SIG-M5 (cell line): ENCODE measurements around the gene DLGAP1.
"Not testable (repeated sequence)": the region's sequence is repeated elsewhere in the genome, so short reads cannot be mapped to it uniquely, and the experiment has no call there.

Source experiments
- DNase-seq: peaks from one replicate; lab custom pipeline; 2025; lab: John Stamatoyannopoulos, UW

Gene DLGAP1

DNA sequence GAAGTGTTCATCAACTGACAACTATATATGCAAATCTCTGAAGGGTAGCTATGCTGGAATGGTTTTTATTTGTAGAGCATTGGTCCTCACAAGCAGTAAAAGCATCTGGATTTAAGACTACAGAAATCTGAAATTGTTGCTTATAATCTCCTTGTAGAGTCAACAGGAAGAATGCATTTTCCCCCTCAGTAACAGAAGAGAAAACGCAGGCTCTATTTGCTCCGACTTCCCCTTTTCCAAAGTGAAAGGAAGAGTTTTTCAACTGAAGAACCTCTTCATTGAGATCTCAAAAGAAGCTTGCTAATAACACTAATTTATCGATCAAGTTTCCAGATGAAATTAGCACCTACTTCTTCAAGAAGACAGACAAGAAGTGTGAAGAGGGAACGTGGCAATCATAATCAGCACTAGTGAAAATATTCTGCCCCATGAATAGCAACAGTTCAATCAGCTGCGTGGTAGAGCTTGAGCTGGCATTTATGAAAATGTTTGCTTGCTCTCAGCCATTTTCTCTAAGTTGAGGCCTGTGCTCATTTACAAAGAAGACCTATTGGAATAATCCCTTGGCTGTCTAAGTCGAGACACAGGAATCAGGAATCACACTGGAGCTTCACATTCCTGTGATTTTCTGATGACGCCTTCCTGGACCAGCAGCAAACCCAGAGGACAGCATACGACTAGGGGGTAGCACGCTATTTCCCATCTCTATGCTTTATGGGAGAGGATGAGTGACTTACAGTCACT lies 961.4 kb downstream of the DLGAP1 start:
- DNase-seq, result no peak

- DNase-seq, result no peak
Measured at GRCh38 chr18:3492721-3493120, 962.4 kb downstream of the DLGAP1 start.

DNA sequence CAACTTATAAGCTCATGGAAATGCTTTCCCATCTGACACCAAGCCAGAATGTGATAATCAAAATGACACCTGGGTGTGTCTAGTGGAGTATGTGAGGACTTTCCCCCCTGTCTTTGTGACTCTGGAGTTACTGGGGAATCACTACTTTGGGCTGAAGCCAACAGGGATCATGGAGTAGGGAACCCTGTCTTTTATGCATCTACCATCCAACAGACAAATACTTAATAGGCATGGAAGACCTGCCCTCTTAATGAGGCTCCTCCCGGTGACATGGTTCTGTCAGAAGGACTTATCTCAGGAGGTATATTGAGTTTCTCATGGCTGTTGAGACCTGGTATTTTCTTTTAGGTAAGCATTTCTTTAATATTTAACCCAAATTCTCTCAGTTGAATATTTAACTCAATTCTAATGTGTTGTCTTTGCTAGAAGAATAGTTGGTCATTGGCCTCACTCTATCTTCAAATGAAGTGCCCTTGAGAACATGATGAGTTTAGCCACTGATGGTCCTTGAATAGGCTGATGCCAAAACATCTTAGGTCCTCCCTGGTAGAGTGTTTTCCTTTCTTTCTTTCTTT lies 963.0 kb downstream of the DLGAP1 start:
- no peak for DNase-seq

DNA sequence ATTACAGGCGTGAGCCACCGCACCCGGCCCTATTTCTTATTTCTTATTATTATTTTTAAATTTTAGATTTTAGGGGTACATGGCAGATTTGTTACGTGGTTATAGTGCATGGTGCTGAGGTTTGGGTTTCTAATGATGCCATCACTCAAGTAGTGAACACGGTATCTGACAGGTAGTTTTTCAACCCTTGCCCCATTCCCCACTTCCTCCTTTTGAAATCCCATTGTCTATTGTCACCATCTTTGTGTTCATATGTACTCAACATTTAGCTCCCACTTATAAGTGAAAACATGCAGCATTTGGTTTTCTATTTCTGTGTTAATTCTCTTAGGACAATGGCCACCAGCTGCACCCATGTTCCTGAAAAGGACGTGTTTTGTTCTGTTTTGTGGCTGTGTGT lies 965.6 kb downstream of the DLGAP1 start:
- no peak for DNase-seq

DNA sequence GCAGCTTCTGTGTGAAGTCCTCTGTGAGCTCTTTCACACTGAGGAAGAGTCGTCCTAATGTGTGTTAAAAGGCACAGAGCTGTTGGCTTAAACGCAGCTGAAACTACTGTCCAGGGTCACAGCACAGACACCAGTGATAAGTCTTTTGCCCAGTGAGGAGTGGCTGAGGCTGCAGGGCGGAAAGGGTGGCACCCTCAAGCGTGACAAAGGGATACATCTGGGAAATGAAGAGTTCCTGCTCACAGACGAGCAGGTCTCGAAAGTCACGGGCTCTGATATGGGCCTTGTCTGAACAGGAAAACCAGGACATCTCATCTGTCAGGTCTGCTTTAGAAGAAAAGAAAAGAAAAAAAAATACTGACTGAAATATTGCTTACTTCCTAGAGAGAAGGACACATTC lies 968.6 kb downstream of the DLGAP1 start:
- no peak for DNase-seq

- no peak for DNase-seq
Measured at GRCh38 chr18:3485153-3486149, 969.7 kb downstream of the DLGAP1 start.

DNA sequence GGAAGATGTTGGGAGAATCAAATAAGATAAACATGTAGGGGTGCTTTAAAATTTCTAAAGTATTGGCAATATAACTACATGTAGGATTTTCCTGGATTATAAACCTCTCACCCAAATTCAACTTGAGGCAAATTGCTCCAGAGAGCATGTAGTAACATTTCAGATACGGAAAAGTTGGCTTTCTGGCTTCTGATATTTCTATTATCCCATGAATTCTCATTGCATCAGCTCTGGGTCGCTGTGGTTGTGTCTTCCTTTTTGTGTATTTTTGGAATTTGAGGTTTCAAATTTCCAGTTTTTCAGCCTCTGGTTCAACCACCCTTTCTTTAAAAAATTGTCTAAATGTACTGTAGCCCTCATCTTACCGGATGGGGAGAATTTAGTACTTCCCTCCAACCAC lies 972.8 kb downstream of the DLGAP1 start:
- DNase-seq, result no peak

DNA sequence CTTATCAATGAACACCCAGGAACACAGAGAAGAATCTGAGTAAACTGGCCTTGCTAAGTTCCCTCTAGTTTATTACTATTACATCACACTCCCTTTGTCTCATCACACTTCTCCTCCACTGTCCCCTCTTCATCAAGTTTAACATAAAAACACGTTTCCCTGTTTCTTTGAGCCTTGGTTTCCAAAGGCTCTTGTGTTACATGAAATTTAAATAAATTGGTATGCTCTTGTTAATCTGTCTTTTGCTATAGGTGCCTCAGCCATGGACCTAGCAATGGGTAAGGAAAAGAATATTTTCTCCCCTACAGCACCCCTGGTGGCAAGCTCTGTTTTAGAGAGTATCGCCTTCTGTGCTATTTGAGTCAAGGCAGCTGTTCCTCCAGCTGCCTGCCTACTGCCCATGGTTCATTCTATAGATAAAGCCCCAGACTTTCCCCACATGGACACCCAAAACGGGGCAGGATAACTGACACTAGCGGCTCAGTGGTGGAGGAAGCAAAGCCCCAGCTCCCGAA lies 973.4 kb downstream of the DLGAP1 start:
- no peak for DNase-seq

GRCh38 chr18:3480827-3481573 lies 974.1 kb downstream of the DLGAP1 start:
- DNase-seq, result no peak

DNA sequence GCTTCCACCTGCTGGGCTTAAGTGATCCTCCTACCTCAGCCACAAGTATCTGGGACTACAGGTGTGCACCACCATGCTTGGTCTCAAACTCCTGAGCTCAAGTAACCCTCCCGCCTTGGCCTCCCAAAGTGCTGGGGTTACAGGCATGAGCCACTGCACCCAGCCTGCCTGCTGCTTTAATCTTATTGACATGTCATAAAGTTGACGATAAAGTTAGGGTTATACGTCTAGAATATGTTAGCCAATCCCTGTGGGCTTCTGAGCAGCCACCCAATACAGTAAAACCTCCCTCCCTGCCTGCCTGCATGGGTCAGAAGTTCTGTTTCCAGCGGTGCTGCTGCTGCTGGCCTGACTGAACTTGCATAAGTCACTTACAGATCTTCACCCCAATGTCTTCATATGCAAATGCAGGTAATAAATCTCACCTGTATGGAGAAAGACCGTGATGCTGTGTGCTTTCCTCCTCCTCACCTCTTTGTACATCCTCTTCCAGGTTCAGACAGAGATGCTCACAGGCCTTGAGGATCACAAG lies 975.1 kb downstream of the DLGAP1 start:
- no peak for DNase-seq

- DNase-seq, result no peak
Measured at GRCh38 chr18:3478262-3478978, 976.7 kb downstream of the DLGAP1 start.

DNA sequence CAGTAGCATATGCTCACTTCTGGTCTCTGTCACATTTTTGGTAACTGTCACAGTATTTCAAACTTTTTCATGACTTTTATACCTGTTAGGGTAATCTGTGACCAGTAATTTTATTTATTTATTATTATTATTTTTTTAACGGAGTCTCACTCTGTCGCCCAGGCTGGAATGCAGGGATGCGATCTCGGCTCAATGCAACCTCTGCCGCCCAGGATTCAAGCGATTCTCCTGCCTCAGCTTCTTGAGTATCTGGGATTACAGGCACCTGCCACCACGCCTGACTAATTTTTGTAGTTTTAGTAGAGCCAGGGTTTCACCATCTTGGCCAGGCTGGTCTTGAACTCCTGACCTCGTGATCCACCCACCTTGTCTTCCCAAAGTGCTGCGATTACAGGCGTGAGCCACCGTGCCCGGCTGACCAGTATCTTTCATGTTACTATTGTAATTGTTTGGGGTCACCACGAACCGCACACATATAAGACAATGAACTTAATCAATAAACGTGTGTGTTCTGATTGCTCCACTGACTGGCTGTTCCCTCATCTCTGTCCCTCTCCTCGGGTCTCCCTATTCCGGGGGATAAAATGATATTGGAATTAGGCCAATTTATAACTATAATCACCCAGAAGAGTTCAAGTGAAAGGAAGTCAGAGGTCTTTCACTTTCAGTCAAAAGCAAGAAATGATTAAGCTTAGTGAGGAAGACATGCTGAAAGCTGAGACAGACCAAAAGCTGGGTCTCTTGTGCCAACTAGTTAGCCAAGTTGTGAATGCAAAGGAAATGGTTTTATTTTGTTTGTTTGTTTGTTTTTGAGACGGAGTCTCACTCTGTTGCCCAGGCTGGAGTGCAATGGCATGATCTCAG lies 982.2 kb downstream of the DLGAP1 start:
- DNase-seq, result no peak

DNA sequence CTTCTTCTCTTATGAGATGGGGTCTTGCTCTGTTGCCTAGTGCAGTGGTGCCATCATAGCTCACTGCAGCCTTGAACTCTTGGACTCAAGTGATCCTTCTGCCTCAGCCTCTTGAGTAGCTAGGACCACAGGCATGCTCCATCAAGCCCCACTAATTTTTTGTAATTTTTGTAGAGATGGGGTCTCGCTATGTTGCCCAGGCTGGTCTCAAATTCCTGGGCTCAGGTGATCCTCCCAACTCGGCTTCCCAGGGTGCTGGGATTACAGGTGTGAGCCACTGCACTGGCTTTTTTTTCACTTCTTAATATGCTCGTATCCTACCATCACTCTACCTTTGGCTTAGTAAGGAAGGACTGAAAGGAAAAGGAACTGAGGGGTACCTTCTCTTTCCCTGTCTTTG lies 983.0 kb downstream of the DLGAP1 start:
- DNase-seq, result not testable (repeated sequence)

GRCh38 chr18:3471141-3471648 lies 983.9 kb downstream of the DLGAP1 start:
- no peak for DNase-seq

GRCh38 chr18:3468833-3469232 lies 986.3 kb downstream of the DLGAP1 start:
- no peak for DNase-seq

GRCh38 chr18:3468066-3468705 lies 986.9 kb downstream of the DLGAP1 start:
- DNase-seq, result no peak

DNA sequence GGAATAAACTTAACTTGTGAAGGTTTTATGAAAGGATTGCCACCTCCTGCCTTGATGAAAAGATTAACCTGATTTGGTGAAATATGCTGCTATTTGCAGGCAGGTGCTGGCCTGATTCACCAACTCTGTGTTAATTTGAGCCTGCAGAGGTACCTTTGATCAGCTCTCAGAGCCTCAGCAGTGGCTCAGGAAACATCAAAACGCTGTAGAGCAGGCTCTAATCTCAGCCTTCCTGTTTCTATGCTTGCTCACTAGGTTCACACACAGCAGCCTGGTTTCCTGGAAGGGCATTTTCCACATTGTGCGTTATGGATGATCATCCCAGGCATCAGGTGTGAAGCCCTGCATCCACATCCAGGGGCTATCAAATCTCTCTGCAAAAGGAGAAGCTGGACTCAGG lies 988.2 kb downstream of the DLGAP1 start:
- DNase-seq, result no peak

DNA sequence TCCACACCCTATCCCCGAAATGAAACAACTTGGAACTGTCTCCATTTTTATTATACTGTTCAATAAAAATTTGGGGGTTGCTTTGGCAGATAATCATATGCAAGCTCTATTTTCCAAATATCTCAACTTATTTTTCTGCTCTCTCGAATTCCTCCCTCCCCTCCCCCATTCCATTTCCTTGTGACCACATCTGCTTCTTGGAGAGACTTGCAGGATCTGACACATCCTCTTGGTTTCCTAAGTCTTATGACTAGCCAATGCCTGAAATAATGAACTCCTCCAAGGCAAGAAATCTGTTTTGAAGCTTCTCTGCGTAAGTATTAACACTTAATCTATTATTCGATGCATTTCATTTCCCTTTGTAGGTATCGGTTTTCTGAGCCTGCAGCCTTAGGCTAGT lies 989.1 kb downstream of the DLGAP1 start:
- DNase-seq, result no peak

DNA sequence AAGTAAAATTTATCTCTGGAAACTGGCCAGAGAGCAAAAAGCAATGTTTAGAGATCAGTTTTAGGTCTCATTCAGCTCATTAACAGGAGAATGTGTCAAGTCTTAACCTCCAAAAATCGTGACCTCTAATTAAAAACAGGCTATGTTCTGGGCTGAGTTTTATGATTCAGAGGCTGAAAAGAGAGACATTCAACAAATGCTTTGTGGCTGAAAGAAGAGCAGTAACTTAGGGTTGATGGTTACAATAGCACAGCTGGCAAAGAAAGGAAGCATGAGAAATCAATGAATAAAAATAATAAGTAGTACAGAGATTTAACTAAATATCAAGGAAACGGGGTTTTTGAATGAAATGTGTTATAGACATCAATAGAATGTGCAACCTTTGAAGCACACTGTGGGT lies 992.1 kb downstream of the DLGAP1 start:
- DNase-seq, result no peak
